Measurements from ENCODE around the gene UBA6.

GRCh38 chr4:67750691-67751090 lies 49.7 kb upstream of the UBA6 start:
- TF ChIP-seq POLR2AphosphoS5 (IDR thresholded peaks at IDR 0.05) (no peak), CTCF (IDR thresholded peaks at IDR 0.05) (no peak), EP300 (IDR thresholded peaks at IDR 0.05) (no peak), POLR2A (IDR thresholded peaks at IDR 0.05) (no peak)

All from suprapubic skin (tissue), 4 donors.